ENCODE measurements around the gene NEMP1. TPM values are rescaled to one million over a fixed set of nuclear protein-coding genes. Genes with fewer than 3 reads are reported as not detected.

The NEMP1 gene
- total RNA-seq, 1 donor from 2014 or later = 14.1 TPM

- Histone ChIP-seq H3K27me3 (no peaks in the 10 kb centered on the region), H3K36me3 (peaks cover 80% of the 10 kb centered on the region), H3K9me3 (no peaks in the 10 kb centered on the region), H3K4me3 (no peak overlapping the region), H3K27ac (peak overlapping the region; percentile 36), H3K4me1 (peaks cover 19% of the 10 kb centered on the region)
- no peak for DNase-seq
- TF ChIP-seq CTCF (IDR thresholded peaks at IDR 0.05) = no peak
- no peak for ATAC-seq
- intact Hi-C loops (cut with DNase I) = no loop called here
Observed at GRCh38 chr12:57098546-57098945, 20.0 kb upstream of the NEMP1 start.

GRCh38 chr12:57097554-57097835 lies 18.9 kb upstream of the NEMP1 start:
- no peak for TF ChIP-seq CTCF (IDR thresholded peaks at IDR 0.05)
- Histone ChIP-seq H3K36me3 (peaks cover 79% of the 10 kb centered on the region), H3K4me1 (peaks cover 29% of the 10 kb centered on the region), H3K27me3 (no peaks in the 10 kb centered on the region), H3K4me3 (no peak overlapping the region), H3K27ac (no peak overlapping the region), H3K9me3 (no peaks in the 10 kb centered on the region)
- intact Hi-C loops (cut with DNase I) = no loop called here
- ATAC-seq (no peak), DNase-seq (no peak)

- TF ChIP-seq CTCF (IDR thresholded peaks at IDR 0.05) = no peak
- ATAC-seq (no peak), DNase-seq (no peak)
- no peaks in the 10 kb centered on the region for H3K9me3 ChIP-seq
- intact Hi-C loops (cut with DNase I) = no loop called here
- peaks cover 29% of the 10 kb centered on the region for H3K4me1 ChIP-seq
- H3K4me3 ChIP-seq = no peak overlapping the region
- no peak overlapping the region for H3K27ac ChIP-seq
- peaks cover 81% of the 10 kb centered on the region for H3K36me3 ChIP-seq
- H3K27me3 ChIP-seq = no peaks in the 10 kb centered on the region
Observed at GRCh38 chr12:57096748-57097553, 18.4 kb upstream of the NEMP1 start.

- peaks cover 81% of the 10 kb centered on the region for H3K36me3 ChIP-seq
- H3K9me3 ChIP-seq = no peaks in the 10 kb centered on the region
- no peak for TF ChIP-seq CTCF (IDR thresholded peaks at IDR 0.05)
- peaks cover 38% of the 10 kb centered on the region for H3K4me1 ChIP-seq
- intact Hi-C loops (cut with DNase I) = no loop called here
- H3K4me3 ChIP-seq = no peak overlapping the region
- no peak overlapping the region for H3K27ac ChIP-seq
- ATAC-seq (peak; percentile 6), DNase-seq (no peak)
- H3K27me3 ChIP-seq = no peaks in the 10 kb centered on the region
Observed at GRCh38 chr12:57096099-57096572, 17.5 kb upstream of the NEMP1 start.

GRCh38 chr12:57095440-57095839 lies 16.8 kb upstream of the NEMP1 start:
- Histone ChIP-seq H3K9me3 (no peaks in the 10 kb centered on the region), H3K4me1 (peaks cover 45% of the 10 kb centered on the region), H3K27me3 (no peaks in the 10 kb centered on the region), H3K36me3 (peaks cover 84% of the 10 kb centered on the region), H3K27ac (no peak overlapping the region), H3K4me3 (no peak overlapping the region)
- no peak for TF ChIP-seq CTCF (IDR thresholded peaks at IDR 0.05)
- ATAC-seq (no peak), DNase-seq (no peak)
- intact Hi-C loops (cut with DNase I) = no loop called here

Data from upper lobe of right lung (tissue), 1 donor.